ENCODE data around the gene TMC2. TPM values are rescaled to one million over a fixed set of nuclear protein-coding genes. Genes with fewer than 3 reads are reported as not detected.
A peak's percentile ranks its signal among the peaks of the same experiment; 100 is the strongest.
"Not testable (repeated sequence)": the region's sequence is repeated elsewhere in the genome, so short reads cannot be mapped to it uniquely, and the experiment has no call there.

TMC2 gene
- total RNA-seq, 1 donor from 2014 or later = 1.7 TPM

DNA sequence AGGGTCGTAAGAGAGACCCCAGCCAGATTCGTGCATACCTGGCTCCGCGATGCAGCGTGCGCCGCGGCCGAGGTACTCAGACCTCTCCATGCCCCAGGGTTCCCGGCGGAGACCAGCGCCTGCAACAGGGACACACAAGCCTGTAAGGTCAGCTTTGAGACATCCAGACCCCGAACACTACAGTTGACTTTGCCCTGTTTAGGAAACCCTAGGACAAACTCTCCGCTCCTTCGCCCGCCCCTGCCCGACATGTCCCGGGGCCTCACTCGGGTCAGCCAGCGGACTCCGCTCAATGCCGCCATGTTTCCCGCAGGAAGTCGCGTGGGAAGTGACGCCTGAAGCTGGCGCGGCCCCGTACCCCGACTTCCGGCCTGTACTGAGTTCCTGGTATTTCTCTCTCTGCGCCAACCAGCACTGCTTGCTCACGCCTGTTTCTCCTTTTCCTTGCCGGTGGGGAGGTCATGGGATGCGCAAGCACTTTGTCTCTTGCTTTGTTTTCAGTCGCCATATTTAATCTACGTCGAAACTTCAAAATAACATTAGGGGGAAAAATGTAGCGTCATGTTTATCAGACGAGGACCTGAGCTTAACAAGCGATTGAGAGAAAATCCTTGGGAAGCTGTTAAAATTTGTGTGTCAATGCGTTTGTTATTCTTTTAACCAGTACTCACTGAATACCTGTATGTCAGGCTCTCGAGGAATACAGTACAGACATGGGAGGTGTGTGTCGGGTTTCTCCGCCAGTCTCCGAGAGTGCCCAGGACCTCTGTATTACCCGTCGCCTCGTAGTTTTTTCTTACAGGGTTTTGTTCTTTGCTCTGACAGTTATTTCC, 127.7 kb downstream of the TMC2 start, which contains the start of gene IDH3B:
Gene IDH3B, minus strand, starts transcription at position 330 of the 833 bp plus-strand sequence. Its CDS starts 28 bp downstream, at position 302.
- peak; percentile 86 for DNase-seq

- DNase-seq = no peak
Observed at GRCh38 chr20:2671977-2672376, 135.6 kb downstream of the TMC2 start.

- DNase-seq = no peak
Observed at GRCh38 chr20:2672446-2672845, 136.1 kb downstream of the TMC2 start.

DNA sequence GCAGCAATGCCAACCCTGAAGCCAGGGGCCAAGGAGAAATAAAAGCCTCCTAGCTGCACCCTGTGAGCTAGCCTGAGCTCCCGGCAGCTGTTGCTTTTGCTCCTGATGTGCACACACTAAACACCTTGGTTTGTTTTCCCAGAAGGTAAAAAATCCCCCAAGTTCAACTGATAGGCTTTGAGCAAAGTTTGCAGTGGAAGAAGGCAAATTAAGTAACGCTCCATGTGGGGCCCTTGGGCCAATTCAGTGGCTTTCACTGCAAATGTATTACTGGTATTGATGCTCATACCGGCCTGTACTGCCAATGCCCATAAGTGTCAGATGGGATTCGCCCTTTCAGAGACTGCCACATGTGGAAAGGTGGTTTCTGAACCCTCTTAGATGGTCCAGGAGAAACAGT, 137.1 kb downstream of the TMC2 start:
- no peak for DNase-seq

GRCh38 chr20:2680046-2680445, 143.7 kb downstream of the TMC2 start:
- DNase-seq = no peak

- DNase-seq = not testable (repeated sequence)
Observed at GRCh38 chr20:2682040-2682439, 145.7 kb downstream of the TMC2 start.

DNA sequence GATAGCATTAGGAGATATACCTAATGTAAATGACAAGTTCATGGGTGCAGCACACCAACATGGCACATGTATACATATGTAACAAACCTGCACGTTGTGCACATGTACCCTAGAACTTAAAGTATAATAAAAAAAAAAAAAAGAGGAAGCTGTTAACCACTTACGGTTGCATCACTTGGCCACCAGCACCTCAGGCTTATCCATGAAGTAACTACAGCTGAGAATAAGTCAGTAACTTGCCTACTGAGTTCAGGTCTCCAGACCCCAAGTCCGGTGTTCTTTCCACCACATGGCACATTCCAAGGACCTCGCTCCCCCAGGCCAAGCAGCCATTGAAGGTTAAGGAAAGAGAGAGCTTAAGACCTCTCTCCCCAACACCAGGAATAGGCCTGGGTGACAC, 148.4 kb downstream of the TMC2 start:
- not testable (repeated sequence) for DNase-seq

- no peak for DNase-seq
Observed at GRCh38 chr20:2687514-2687913, 151.1 kb downstream of the TMC2 start.

DNA sequence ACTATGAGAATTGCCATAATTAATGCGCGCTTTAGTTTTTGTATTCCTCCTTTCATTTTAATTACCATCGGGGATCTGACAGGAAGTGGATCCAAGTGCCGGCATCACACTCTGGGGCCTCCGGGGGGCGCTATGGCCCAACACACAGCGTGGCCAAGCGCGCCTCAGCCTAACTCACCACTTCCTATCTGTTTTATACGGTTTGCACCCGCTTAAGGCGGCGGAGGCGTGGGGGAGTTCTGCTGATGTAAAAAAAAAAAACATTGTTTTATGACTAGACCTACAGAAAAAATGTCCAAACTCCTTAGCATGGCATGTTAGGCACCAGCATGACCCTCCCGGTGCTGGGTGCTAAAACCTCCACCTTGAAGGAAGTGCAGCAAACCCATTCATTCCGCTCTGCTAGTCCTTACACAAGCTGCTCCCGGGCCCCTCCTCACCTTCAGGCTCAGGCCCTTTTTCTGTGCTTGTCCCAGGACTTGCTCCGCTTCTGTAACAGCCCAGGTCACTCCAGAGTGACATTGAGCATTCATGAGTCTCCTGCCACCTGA, 151.7 kb downstream of the TMC2 start:
- peak; percentile 23 for DNase-seq

- DNase-seq = no peak
Observed at GRCh38 chr20:2690213-2690612, 153.8 kb downstream of the TMC2 start.

- DNase-seq = no peak
Observed at GRCh38 chr20:2690718-2691117, 154.3 kb downstream of the TMC2 start.

- DNase-seq = no peak
Observed at GRCh38 chr20:2691127-2691526, 154.8 kb downstream of the TMC2 start.

Small RNAs within 50 kb of the gene (small RNA-seq; reads per million reads assigned to genes)
- gene SNORA51 (not detected), gene SNORD110 (not detected), gene SNORD56 (not detected), gene SNORD57 (not detected), gene SNORD86 (not detected)

Other genes starting within 250 kb of the TMC2 start
- 0.16 TPM for gene TGM3, start 240.6 kb upstream of the TMC2 start, total RNA-seq
- gene TGM6, start 155.7 kb upstream of the TMC2 start, total RNA-seq = not detected
- 43.5 TPM for gene SNRPB, start 65.8 kb upstream of the TMC2 start, total RNA-seq
- gene ZNF343, start 27.7 kb upstream of the TMC2 start, total RNA-seq = 11.5 TPM
- 114 TPM for gene NOP56, start 116.1 kb downstream of the TMC2 start, total RNA-seq
- 51.6 TPM for gene IDH3B, start 127.6 kb downstream of the TMC2 start, total RNA-seq
- 10.5 TPM for gene EBF4, start 156.2 kb downstream of the TMC2 start, total RNA-seq

All from occipital lobe (tissue), 3 donors.